ACHN (cell line): ENCODE results near the gene SNAP47.

Source experiments
- DNase-seq: peaks from one replicate; pipeline ENCODE4 v3.0.0-alpha.2; 2015
- in situ Hi-C: cut with HindIII; loops from 2 replicates; pipeline ENCODE4 v1.10.0; 2017; ENCODE audit warnings: low sequenced_read_pairs, low pct_ligation_motif_present, low pct_unique_long_range_greater_than_20kb

The SNAP47 gene

GRCh38 chr1:227788271-227789083 lies 53.2 kb downstream of the SNAP47 start:
- DNase-seq: peak; percentile 75

GRCh38 chr1:227789084-227790033 lies 54.1 kb downstream of the SNAP47 start:
- in situ Hi-C loops: no loop called here

More at GRCh38 chr1:227788271-227789083, 53.2 kb downstream of the SNAP47 start:
- in situ Hi-C loops: no loop called here

GRCh38 chr1:227790034-227790400 lies 54.8 kb downstream of the SNAP47 start:
- in situ Hi-C loops: no loop called here
- no peak for DNase-seq

More at GRCh38 chr1:227789084-227790033, 54.1 kb downstream of the SNAP47 start:
- no peak for DNase-seq

- no peak for DNase-seq
- in situ Hi-C loops: no loop called here
These were observed 55.6 kb downstream of the SNAP47 start for GRCh38 chr1:227790868-227791267.

GRCh38 chr1:227791425-227792143 lies 56.3 kb downstream of the SNAP47 start:
- no peak for DNase-seq
- in situ Hi-C loops: no loop called here

GRCh38 chr1:227792216-227793078 lies 57.2 kb downstream of the SNAP47 start:
- in situ Hi-C loops: no loop called here
- no peak for DNase-seq

GRCh38 chr1:227793079-227793947 lies 58.1 kb downstream of the SNAP47 start:
- in situ Hi-C loops: no loop called here
- DNase-seq: no peak

- no peak for DNase-seq
- in situ Hi-C loops: no loop called here
These were observed 58.9 kb downstream of the SNAP47 start for GRCh38 chr1:227793948-227794816.

- no peak for DNase-seq
- in situ Hi-C loops: no loop called here
These were observed 59.6 kb downstream of the SNAP47 start for GRCh38 chr1:227794817-227795192.

- in situ Hi-C loops: no loop called here
These were observed 60.5 kb downstream of the SNAP47 start for GRCh38 chr1:227795732-227796131.

GRCh38 chr1:227796359-227796915 lies 61.2 kb downstream of the SNAP47 start:
- DNase-seq: no peak

More at GRCh38 chr1:227795732-227796131, 60.5 kb downstream of the SNAP47 start:
- DNase-seq: no peak

GRCh38 chr1:227797144-227797543 lies 61.9 kb downstream of the SNAP47 start:
- no peak for DNase-seq
- in situ Hi-C loops: no loop called here

More at GRCh38 chr1:227796359-227796915, 61.2 kb downstream of the SNAP47 start:
- in situ Hi-C loops: no loop called here

- in situ Hi-C loops: no loop called here
These were observed 62.4 kb downstream of the SNAP47 start for GRCh38 chr1:227797625-227798024.

GRCh38 chr1:227798078-227798802 lies 63.0 kb downstream of the SNAP47 start:
- no peak for DNase-seq
- in situ Hi-C loops: no loop called here

More at GRCh38 chr1:227797625-227798024, 62.4 kb downstream of the SNAP47 start:
- DNase-seq: no peak

- in situ Hi-C loops: no loop called here
- no peak for DNase-seq
These were observed 64.5 kb downstream of the SNAP47 start for GRCh38 chr1:227799756-227800155.
